Lower lobe of right lung (tissue), 2 donors: ENCODE data around the gene ASPM. TPM values are rescaled to one million over a fixed set of nuclear protein-coding genes. Genes with fewer than 3 reads are reported as not detected.
"Not testable (repeated sequence)": the region's sequence is repeated elsewhere in the genome, so short reads cannot be mapped to it uniquely, and the experiment has no call there.

Experiments used
- ATAC-seq, 2 donors: fragments of 200-7000 bp; cut with Tn5 transposase; one replicate each; pipeline ENCODE4 v1.9.1; 2020 to 2022; ENCODE audit warnings: mild to moderate bottlenecking in 2 of 2, moderate library complexity in 2 of 2
- DNase-seq: peaks from one replicate; pipeline ENCODE4 v3.0.0-alpha.2; 2020
- H3K27ac ChIP-seq: fragments of 200-600 bp; one replicate; pipeline ENCODE4 v1.8.0; 2022
- H3K27me3 ChIP-seq: fragments of 200-600 bp; one replicate; pipeline ENCODE4 v1.8.0; 2022; ENCODE audit warnings: low read depth
- H3K36me3 ChIP-seq: fragments of 200-600 bp; one replicate; pipeline ENCODE4 v1.8.0; 2022; ENCODE audit warnings: mild to moderate bottlenecking
- H3K4me1 ChIP-seq: fragments of 200-600 bp; one replicate; pipeline ENCODE4 v1.8.0; 2022
- H3K4me3 ChIP-seq: fragments of 200-600 bp; one replicate; pipeline ENCODE4 v1.8.0; 2022; ENCODE audit warnings: mild to moderate bottlenecking
- H3K9me3 ChIP-seq: fragments of 200-600 bp; one replicate; pipeline ENCODE4 v1.8.0; 2022
- CTCF ChIP-seq: fragments of 200-600 bp; IDR thresholded peaks from one replicate; pipeline ENCODE4 v1.8.0; 2022; ENCODE audit warnings: antibody characterized with exemption, mild to moderate bottlenecking
- intact Hi-C: fragments of 100-400 bp; cut with DNase I; formaldehyde crosslinking; loops from one replicate; pipeline ENCODE4 v1.11.0; 2022
- total RNA-seq: library from RNA; stranded (reverse); fragmentation: NEBNext Ultra II Directional; extraction: Animal tissue kit (Norgen Biotek cat#: 25700); gene quantifications from one replicate; pipeline ENCODE4 v1.2.1, GENCODE V29; 2021
- donor health status: DM: no; HTN: yes; CAD: no; lungs with severe emphysema.

ASPM gene
- total RNA-seq, 1 donor from 2014 or later = 1.6 TPM

DNA sequence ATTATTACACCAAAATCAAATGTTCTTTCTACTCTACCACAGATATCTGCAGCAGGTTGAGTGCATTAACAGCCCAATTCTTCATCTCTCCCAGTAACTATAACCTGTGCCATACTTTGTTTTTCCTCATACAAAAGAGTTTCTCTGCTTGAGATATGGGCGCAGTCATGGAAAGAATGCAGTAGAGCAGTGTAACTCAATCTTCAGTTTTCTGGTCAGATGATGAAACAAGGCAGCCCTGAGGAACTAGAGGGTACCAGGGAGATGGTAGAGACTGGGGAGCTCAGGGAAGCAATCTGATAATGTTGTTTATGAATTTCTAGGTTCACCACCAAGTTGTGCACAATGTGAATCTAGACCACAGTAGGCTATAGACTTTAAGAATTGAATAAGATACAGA is 39.6 kb downstream of the ASPM start:
- ATAC-seq (no peak), DNase-seq (no peak)
- Histone ChIP-seq H3K4me3 (no peak overlapping the region), H3K9me3 (no peaks in the 10 kb centered on the region), H3K27me3 (no peaks in the 10 kb centered on the region), H3K27ac (no peak overlapping the region), H3K36me3 (no peaks in the 10 kb centered on the region), H3K4me1 (no peaks in the 10 kb centered on the region)
- TF ChIP-seq CTCF = no peak
- intact Hi-C loops = no loop called here

DNA sequence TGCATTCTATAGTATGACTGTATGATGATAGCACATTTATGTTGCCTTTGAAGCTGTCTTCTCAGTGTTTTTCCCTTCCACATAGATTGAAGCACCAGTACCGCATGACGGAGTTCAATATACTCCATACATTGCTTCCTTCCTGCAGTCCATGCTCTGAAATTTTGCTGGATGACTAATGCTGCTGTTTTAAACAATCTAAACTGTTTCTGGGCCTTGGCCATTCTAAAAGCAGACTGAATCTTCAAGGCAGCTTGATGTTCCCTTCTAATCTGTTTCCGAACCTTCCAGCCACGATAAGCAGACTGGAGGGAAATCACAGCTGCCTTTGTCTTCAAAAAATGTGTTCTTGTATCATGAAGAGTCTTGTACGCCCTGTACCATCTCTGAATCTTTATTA is 43.2 kb downstream of the ASPM start:
- no peak for DNase-seq
- Histone ChIP-seq H3K9me3 (no peaks in the 10 kb centered on the region), H3K4me3 (no peak overlapping the region), H3K4me1 (no peaks in the 10 kb centered on the region), H3K27ac (no peak overlapping the region), H3K36me3 (no peaks in the 10 kb centered on the region), H3K27me3 (no peaks in the 10 kb centered on the region)
- intact Hi-C loops = no loop called here
- no peak for TF ChIP-seq CTCF
- no peak for ATAC-seq

DNA sequence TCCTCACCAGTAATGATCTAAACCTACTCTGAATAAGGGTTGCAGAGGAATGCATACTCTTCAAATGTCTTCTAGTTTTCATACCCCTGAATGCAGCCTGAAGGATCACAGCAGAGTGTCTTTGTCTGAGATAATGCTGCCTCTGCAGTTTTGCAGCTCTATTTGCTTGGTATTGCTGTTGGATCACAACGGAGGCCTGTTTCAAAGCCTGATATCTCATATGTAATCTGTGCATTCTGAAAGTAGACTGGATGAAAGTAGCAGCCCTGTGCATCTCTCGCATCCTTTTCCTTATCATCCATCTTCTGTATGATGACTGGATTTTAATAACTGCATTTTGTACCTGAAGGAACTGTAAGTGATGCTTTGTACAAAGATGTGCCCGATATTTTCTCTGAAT is 44.5 kb downstream of the ASPM start:
- H3K27me3 ChIP-seq = no peaks in the 10 kb centered on the region
- no peak overlapping the region for H3K4me3 ChIP-seq
- TF ChIP-seq CTCF = no peak
- H3K9me3 ChIP-seq = no peaks in the 10 kb centered on the region
- ATAC-seq (no peak), DNase-seq (no peak)
- H3K27ac ChIP-seq = no peak overlapping the region
- intact Hi-C loops = no loop called here
- no peaks in the 10 kb centered on the region for H3K36me3 ChIP-seq
- H3K4me1 ChIP-seq = no peaks in the 10 kb centered on the region

DNA sequence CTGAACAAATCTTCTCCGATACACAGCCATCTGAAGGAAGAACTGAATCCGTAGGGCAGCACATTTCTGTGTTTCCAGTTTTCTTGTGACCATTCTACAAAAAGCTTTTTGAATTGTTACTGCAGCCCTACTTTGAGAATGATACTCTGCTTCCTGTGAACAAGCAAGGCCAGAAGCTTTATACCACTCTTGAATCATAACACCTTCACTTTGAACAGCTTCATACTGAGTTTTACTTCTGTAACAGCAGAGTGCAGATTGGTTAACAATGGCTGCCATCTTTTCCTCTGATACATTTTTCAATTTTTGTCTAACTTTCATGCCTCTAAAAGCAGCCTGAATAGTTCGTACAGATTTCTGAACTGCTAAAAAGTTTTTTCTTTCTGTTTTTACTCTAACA is 45.8 kb downstream of the ASPM start:
- Histone ChIP-seq H3K4me3 (no peak overlapping the region), H3K27ac (no peak overlapping the region), H3K4me1 (no peaks in the 10 kb centered on the region), H3K27me3 (no peaks in the 10 kb centered on the region), H3K36me3 (no peaks in the 10 kb centered on the region), H3K9me3 (no peaks in the 10 kb centered on the region)
- intact Hi-C loops = no loop called here
- DNase-seq (no peak), ATAC-seq (no peak)
- TF ChIP-seq CTCF = no peak

DNA sequence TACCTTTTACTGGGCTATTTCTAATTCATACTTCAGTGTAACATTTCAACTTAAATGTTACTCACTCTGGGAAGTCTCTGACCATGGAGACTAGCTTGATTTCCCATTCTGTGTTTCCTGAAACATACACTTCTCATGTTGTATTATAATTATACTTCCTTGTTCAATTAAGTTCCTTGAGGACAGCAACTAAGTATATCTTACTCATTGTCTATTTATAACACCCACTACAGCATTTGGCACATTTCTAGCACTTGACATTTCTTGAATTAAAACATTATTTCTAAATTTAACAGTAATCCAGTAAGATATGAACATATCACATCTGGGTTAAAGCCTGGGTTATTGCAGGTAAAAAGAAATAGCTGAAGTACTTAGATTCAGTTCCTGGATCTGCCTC is 47.0 kb downstream of the ASPM start:
- Histone ChIP-seq H3K36me3 (no peaks in the 10 kb centered on the region), H3K27ac (no peak overlapping the region), H3K4me3 (no peak overlapping the region), H3K4me1 (no peaks in the 10 kb centered on the region), H3K27me3 (no peaks in the 10 kb centered on the region), H3K9me3 (no peaks in the 10 kb centered on the region)
- TF ChIP-seq CTCF = no peak
- ATAC-seq (no peak), DNase-seq (no peak)
- intact Hi-C loops = no loop called here

- H3K4me3 ChIP-seq, ATAC-seq, H3K27ac ChIP-seq, H3K4me1 ChIP-seq, DNase-seq, H3K27me3 ChIP-seq, H3K9me3 ChIP-seq, intact Hi-C loops, H3K36me3 ChIP-seq: not testable (repeated sequence)
Measured at GRCh38 chr1:197096971-197097370, 49.5 kb downstream of the ASPM start.
